Endothelial cell (in vitro differentiated cells): ENCODE measurements around the gene ADRA1B. TPM values are rescaled to one million over a fixed set of nuclear protein-coding genes. Genes with fewer than 3 reads are reported as not detected.

Source experiments
- DNase-seq: peaks from one replicate; pipeline ENCODE4 v3.0.0; 2021; ENCODE audit warnings: low spot score
- H3K27ac Mint-ChIP-seq: one replicate; pipeline ENCODE4 v1.8.0; 2021; ENCODE audit warnings: mixed read lengths, inconsistent platforms; ENCODE audit not compliant: unreplicated experiment
- H3K27me3 Mint-ChIP-seq: one replicate; pipeline ENCODE4 v1.8.0; 2021; ENCODE audit warnings: mild to moderate bottlenecking, moderate library complexity, mixed read lengths, inconsistent platforms; ENCODE audit not compliant: unreplicated experiment
- H3K36me3 Mint-ChIP-seq: one replicate; pipeline ENCODE4 v1.8.0; 2021; ENCODE audit warnings: mild to moderate bottlenecking, low read depth, mixed read lengths, inconsistent platforms; ENCODE audit not compliant: unreplicated experiment
- H3K4me1 Mint-ChIP-seq: one replicate; pipeline ENCODE4 v1.8.0; 2021; ENCODE audit warnings: mild to moderate bottlenecking, mixed read lengths, inconsistent platforms; ENCODE audit not compliant: unreplicated experiment
- H3K4me3 Mint-ChIP-seq: one replicate; pipeline ENCODE4 v1.8.0; 2021; ENCODE audit warnings: mild to moderate bottlenecking, mixed read lengths, inconsistent platforms; ENCODE audit not compliant: unreplicated experiment
- H3K9me3 Mint-ChIP-seq: one replicate; pipeline ENCODE4 v1.8.0; 2021; ENCODE audit warnings: mixed read lengths, inconsistent platforms; ENCODE audit not compliant: unreplicated experiment
- total RNA-seq: library from RNA; stranded (reverse); fragmentation: NEBNext Ultra II Directional; extraction: Animal tissue kit (Norgen Biotek cat#: 25700); gene quantifications from one replicate; pipeline ENCODE4 v1.2.1, GENCODE V29; 2021; ENCODE audit not compliant: unreplicated experiment
- TF ChIP-seq, protein P1 (sequence below): fragments of 200-600 bp; sonication (generic); IDR thresholded peaks from one replicate; pipeline ENCODE4 v1.5.0; 2021; ENCODE audit warnings: antibody characterized with exemption; ENCODE audit not compliant: unreplicated experiment

The ADRA1B gene
- total RNA-seq, 1 donor from 2014 or later, result not detected

DNA sequence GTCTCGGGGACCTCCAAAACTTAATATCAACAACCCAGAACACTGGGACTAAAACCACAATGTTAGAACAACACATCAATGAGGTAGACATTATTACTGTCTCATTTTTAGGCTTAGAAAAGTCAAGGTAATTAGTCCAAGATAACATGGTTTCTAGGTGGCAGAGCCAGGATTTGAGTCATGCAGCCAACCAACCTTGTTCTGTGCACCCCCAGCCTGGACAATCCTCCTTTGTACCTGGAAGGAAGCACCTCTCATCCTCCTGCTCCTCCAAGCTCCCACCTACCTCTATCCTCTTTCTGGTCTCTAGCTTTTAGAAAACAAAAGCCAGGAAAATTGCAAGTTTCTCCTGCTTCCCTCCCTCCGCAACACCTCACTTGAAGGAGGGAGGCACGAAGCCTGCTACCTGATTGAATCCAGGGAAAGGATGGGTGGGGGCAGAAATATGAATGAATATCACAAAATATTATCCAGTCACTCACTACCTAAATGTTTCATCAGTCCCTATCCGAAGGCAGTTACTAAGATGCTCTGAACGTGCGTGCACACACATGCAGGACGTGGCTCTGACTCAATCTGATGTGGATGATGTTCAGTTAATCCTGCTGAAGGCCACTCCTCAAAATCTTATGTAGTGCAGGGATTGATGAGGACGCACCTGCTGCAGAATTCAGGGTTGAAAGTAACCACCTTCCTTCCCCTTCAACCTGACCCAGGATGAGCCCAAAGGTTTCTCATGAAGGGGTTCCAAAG, 66.3 kb downstream of the ADRA1B start:
- TF ChIP-seq, protein P1, sequence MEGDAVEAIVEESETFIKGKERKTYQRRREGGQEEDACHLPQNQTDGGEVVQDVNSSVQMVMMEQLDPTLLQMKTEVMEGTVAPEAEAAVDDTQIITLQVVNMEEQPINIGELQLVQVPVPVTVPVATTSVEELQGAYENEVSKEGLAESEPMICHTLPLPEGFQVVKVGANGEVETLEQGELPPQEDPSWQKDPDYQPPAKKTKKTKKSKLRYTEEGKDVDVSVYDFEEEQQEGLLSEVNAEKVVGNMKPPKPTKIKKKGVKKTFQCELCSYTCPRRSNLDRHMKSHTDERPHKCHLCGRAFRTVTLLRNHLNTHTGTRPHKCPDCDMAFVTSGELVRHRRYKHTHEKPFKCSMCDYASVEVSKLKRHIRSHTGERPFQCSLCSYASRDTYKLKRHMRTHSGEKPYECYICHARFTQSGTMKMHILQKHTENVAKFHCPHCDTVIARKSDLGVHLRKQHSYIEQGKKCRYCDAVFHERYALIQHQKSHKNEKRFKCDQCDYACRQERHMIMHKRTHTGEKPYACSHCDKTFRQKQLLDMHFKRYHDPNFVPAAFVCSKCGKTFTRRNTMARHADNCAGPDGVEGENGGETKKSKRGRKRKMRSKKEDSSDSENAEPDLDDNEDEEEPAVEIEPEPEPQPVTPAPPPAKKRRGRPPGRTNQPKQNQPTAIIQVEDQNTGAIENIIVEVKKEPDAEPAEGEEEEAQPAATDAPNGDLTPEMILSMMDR, result no peak
- H3K4me1 Mint-ChIP-seq, result no peaks in the 10 kb centered on the region
- H3K36me3 Mint-ChIP-seq, result no peaks in the 10 kb centered on the region
- H3K27me3 Mint-ChIP-seq, result peaks cover 2% of the 10 kb centered on the region
- H3K27ac Mint-ChIP-seq, result no peak overlapping the region
- H3K4me3 Mint-ChIP-seq, result no peak overlapping the region
- DNase-seq, result no peak
- no peaks in the 10 kb centered on the region for H3K9me3 Mint-ChIP-seq

DNA sequence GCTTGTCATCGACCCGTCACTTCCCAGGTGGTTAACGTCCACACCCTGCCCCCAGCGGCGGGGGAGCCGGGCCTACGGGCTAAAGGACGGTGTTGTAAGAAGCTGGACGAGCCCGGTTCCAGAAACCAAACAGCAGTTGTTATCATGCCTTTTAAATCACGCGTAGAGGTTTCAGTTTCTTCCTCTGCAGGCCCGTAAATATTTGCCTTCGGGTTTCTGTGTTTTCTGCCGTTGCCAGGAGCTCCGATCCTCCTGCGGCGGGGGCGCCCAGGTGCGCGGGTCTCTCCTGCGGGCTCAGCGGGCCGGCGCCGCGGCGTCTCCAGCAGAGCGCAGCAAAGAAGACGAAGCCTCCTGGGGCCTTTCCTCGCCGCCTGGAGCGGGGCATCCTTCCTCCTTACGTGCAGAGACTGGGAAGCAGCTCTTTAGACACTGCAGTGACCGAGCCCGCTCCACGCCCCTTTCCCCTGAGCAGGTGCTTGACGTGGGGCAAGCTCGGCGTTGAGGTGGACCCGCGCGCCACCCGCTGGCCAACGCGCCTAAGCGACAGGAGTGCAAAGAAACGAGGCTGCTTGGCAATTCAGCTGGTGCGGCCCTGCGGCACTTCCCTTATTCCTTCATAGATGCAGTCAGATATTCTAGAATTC, 70.9 kb downstream of the ADRA1B start:
- H3K27me3 Mint-ChIP-seq, result peaks cover 2% of the 10 kb centered on the region
- H3K4me1 Mint-ChIP-seq, result no peaks in the 10 kb centered on the region
- no peak overlapping the region for H3K27ac Mint-ChIP-seq
- H3K4me3 Mint-ChIP-seq, result no peak overlapping the region
- TF ChIP-seq, protein P1, result peak; percentile 49
- H3K36me3 Mint-ChIP-seq, result no peaks in the 10 kb centered on the region
- peak; percentile 76 for DNase-seq
- H3K9me3 Mint-ChIP-seq, result no peaks in the 10 kb centered on the region

DNA sequence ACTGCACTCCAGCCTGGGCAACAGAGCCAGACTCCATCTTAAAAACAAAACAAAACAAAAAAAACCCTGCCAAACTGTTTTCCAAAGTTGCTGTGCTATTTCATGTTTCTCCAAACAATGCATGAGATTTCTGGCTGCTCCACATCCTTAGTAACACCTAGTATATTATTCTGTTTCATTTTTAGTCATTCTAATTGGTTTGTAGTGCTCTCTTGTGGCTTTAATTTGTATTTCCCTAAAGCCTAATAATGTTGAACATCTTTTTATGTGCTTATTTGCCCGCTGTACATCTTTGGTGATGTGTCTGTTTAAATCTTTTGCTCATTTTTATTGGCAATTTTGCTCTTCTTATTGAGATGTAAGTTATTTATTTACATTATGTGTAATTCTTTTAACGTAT, 74.2 kb downstream of the ADRA1B start:
- TF ChIP-seq, protein P1, result no peak
- no peak for DNase-seq
- H3K9me3 Mint-ChIP-seq, result no peaks in the 10 kb centered on the region
- H3K4me1 Mint-ChIP-seq, result no peaks in the 10 kb centered on the region
- peaks cover 4% of the 10 kb centered on the region for H3K27me3 Mint-ChIP-seq
- no peak overlapping the region for H3K27ac Mint-ChIP-seq
- H3K4me3 Mint-ChIP-seq, result no peak overlapping the region
- H3K36me3 Mint-ChIP-seq, result no peaks in the 10 kb centered on the region

- Mint-ChIP-seq H3K4me1 (no peaks in the 10 kb centered on the region), H3K27ac (no peak overlapping the region), H3K9me3 (no peaks in the 10 kb centered on the region), H3K27me3 (peaks cover 2% of the 10 kb centered on the region), H3K36me3 (no peaks in the 10 kb centered on the region), H3K4me3 (no peak overlapping the region)
- DNase-seq, result no peak
- TF ChIP-seq, protein P1, result no peak
These were observed 76.3 kb downstream of the ADRA1B start for GRCh38 chr5:159992566-159992965.

- no peak for DNase-seq
- peaks cover 2% of the 10 kb centered on the region for H3K27me3 Mint-ChIP-seq
- TF ChIP-seq, protein P1, result no peak
- no peaks in the 10 kb centered on the region for H3K9me3 Mint-ChIP-seq
- no peaks in the 10 kb centered on the region for H3K4me1 Mint-ChIP-seq
- H3K27ac Mint-ChIP-seq, result no peak overlapping the region
- H3K36me3 Mint-ChIP-seq, result no peaks in the 10 kb centered on the region
- no peak overlapping the region for H3K4me3 Mint-ChIP-seq
These were observed 76.9 kb downstream of the ADRA1B start for GRCh38 chr5:159993194-159993593.
